Hepatocyte (in vitro differentiated cells): ENCODE measurements around the gene PTPRT.

Experiments used
- EZH2 ChIP-seq: fragments of 200-600 bp; sonication (generic); IDR thresholded peaks from 2 replicates; pipeline ENCODE4 v1.6.1; 2016; ENCODE audit warnings: antibody characterized with exemption, mild to moderate bottlenecking, borderline replicate concordance
- EZH2phosphoT487 ChIP-seq: fragments of 200-600 bp; sonication (generic); IDR thresholded peaks from one replicate; pipeline ENCODE4 v1.6.1; 2018; ENCODE audit warnings: antibody characterized with exemption, mild to moderate bottlenecking, low read depth, moderate library complexity; ENCODE audit not compliant: unreplicated experiment, severe bottlenecking
- TF ChIP-seq, protein P1 (sequence below): fragments of 200-600 bp; sonication (generic); IDR thresholded peaks from 2 replicates; pipeline ENCODE4 v1.5.1; 2016; ENCODE audit warnings: antibody characterized with exemption, mild to moderate bottlenecking; ENCODE audit not compliant: poor library complexity

DNA sequence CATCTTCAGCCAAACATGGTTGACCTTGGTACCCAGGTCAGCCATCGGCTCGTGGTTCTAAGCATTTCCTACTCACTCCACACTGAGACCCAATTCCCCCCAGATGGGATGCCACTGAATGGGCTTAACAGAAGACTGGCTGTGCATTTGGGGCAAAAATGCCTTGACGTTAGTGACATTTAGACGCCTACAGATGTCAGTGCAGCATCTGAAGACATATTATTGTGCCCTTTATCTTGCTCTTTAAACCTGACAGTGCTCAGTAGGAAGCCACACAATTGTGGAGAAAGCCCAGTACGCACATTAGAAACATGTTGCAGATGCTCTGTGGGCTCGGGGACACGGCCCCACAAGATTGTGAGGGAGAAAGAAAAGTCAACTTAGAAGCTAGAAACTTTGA lies 414.7 kb downstream of the PTPRT start:
- TF ChIP-seq, protein P1, sequence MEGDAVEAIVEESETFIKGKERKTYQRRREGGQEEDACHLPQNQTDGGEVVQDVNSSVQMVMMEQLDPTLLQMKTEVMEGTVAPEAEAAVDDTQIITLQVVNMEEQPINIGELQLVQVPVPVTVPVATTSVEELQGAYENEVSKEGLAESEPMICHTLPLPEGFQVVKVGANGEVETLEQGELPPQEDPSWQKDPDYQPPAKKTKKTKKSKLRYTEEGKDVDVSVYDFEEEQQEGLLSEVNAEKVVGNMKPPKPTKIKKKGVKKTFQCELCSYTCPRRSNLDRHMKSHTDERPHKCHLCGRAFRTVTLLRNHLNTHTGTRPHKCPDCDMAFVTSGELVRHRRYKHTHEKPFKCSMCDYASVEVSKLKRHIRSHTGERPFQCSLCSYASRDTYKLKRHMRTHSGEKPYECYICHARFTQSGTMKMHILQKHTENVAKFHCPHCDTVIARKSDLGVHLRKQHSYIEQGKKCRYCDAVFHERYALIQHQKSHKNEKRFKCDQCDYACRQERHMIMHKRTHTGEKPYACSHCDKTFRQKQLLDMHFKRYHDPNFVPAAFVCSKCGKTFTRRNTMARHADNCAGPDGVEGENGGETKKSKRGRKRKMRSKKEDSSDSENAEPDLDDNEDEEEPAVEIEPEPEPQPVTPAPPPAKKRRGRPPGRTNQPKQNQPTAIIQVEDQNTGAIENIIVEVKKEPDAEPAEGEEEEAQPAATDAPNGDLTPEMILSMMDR, result no peak
- TF ChIP-seq EZH2 (no peak), EZH2phosphoT487 (no peak)
